ENCODE measurements around the gene PUM2. TPM values are rescaled to one million over a fixed set of nuclear protein-coding genes. Genes with fewer than 3 reads are reported as not detected.
A peak's percentile ranks its signal among the peaks of the same experiment; 100 is the strongest.

Gene PUM2
- total RNA-seq, 1 experiment from 2014 or later: 96.8 TPM

GRCh38 chr2:20396356-20397000 lies 45.8 kb upstream of the PUM2 start:
- no TSS peak for BruUV-seq (replicated peaks)
- intact Hi-C loops (cut with micrococcal nuclease; ENCODE audit: unreplicated experiment): loop anchor here (1.0 to 2.0 kb wide), 4 partner anchors 42 to 246 kb away; no protein-coding TSS in a partner anchor
- TF ChIP-seq CTCF (IDR thresholded peaks at IDR 0.05; ENCODE audit: unreplicated experiment): no peak
- H3K4me3 Mint-ChIP-seq (ENCODE audit: low read depth, unreplicated experiment): no peak overlapping the region
- peaks cover 39% of the 10 kb centered on the region for H3K27me3 Mint-ChIP-seq (ENCODE audit: unreplicated experiment)
- H3K9me3 Mint-ChIP-seq (ENCODE audit: low read depth, unreplicated experiment): no peaks in the 10 kb centered on the region
- H3K27ac Mint-ChIP-seq (ENCODE audit: unreplicated experiment): no peak overlapping the region
- DNase-seq: no peak
- peaks cover 10% of the 10 kb centered on the region for H3K4me1 Mint-ChIP-seq (ENCODE audit: low read depth, unreplicated experiment)
- CTCF ChIA-PET: interaction anchor here (0.6 to 1.0 kb wide), 12 partner anchors 8 to 567 kb away, joined by 3 to 19 read pairs (median 4); partner anchors contain the start of genes HS1BP3 and RHOB
- no peaks in the 10 kb centered on the region for H3K36me3 Mint-ChIP-seq (ENCODE audit: insufficient read depth, unreplicated experiment)

- CTCF ChIA-PET: no interaction called here
- DNase-seq: no peak
- no peak for TF ChIP-seq CTCF (IDR thresholded peaks at IDR 0.05; ENCODE audit: unreplicated experiment)
These were observed 43.3 kb upstream of the PUM2 start for GRCh38 chr2:20393986-20394385.

GRCh38 chr2:20391951-20392699 lies 41.5 kb upstream of the PUM2 start:
- Mint-ChIP-seq H3K27me3 (ENCODE audit: unreplicated experiment) (peaks cover 66% of the 10 kb centered on the region), H3K36me3 (ENCODE audit: insufficient read depth, unreplicated experiment) (no peaks in the 10 kb centered on the region), H3K27ac (ENCODE audit: unreplicated experiment) (no peak overlapping the region), H3K9me3 (ENCODE audit: low read depth, unreplicated experiment) (no peaks in the 10 kb centered on the region), H3K4me1 (ENCODE audit: low read depth, unreplicated experiment) (peaks cover 10% of the 10 kb centered on the region), H3K4me3 (ENCODE audit: low read depth, unreplicated experiment) (no peak overlapping the region)
- BruUV-seq (replicated peaks): no TSS peak
- intact Hi-C loops (cut with micrococcal nuclease; ENCODE audit: unreplicated experiment): no loop called here
- peak; percentile 17 for DNase-seq
- TF ChIP-seq CTCF (IDR thresholded peaks at IDR 0.05; ENCODE audit: unreplicated experiment): no peak
- CTCF ChIA-PET: interaction anchor here (0.6 to 0.8 kb wide), 2 partner anchors 11 to 269 kb away, joined by 3 read pairs; no protein-coding TSS in a partner anchor

More at GRCh38 chr2:20393986-20394385, 43.3 kb upstream of the PUM2 start:
- no peak overlapping the region for H3K27ac Mint-ChIP-seq (ENCODE audit: unreplicated experiment)
- H3K27me3 Mint-ChIP-seq (ENCODE audit: unreplicated experiment): peaks cover 64% of the 10 kb centered on the region
- intact Hi-C loops (cut with micrococcal nuclease; ENCODE audit: unreplicated experiment): no loop called here
- no TSS peak for BruUV-seq (replicated peaks)
- H3K36me3 Mint-ChIP-seq (ENCODE audit: insufficient read depth, unreplicated experiment): no peaks in the 10 kb centered on the region
- no peaks in the 10 kb centered on the region for H3K9me3 Mint-ChIP-seq (ENCODE audit: low read depth, unreplicated experiment)
- peaks cover 10% of the 10 kb centered on the region for H3K4me1 Mint-ChIP-seq (ENCODE audit: low read depth, unreplicated experiment)
- H3K4me3 Mint-ChIP-seq (ENCODE audit: low read depth, unreplicated experiment): no peak overlapping the region

- BruUV-seq (replicated peaks): no TSS peak
- DNase-seq: no peak
- CTCF ChIA-PET: no interaction called here
- Mint-ChIP-seq H3K36me3 (ENCODE audit: insufficient read depth, unreplicated experiment) (no peaks in the 10 kb centered on the region), H3K9me3 (ENCODE audit: low read depth, unreplicated experiment) (no peaks in the 10 kb centered on the region), H3K4me3 (ENCODE audit: low read depth, unreplicated experiment) (no peak overlapping the region), H3K27ac (ENCODE audit: unreplicated experiment) (no peak overlapping the region), H3K4me1 (ENCODE audit: low read depth, unreplicated experiment) (no peaks in the 10 kb centered on the region), H3K27me3 (ENCODE audit: unreplicated experiment) (peaks cover 62% of the 10 kb centered on the region)
- TF ChIP-seq CTCF (IDR thresholded peaks at IDR 0.05; ENCODE audit: unreplicated experiment): no peak
- intact Hi-C loops (cut with micrococcal nuclease; ENCODE audit: unreplicated experiment): no loop called here
These were observed 40.0 kb upstream of the PUM2 start for GRCh38 chr2:20390524-20391123.
